DMS79 (cell line): ENCODE measurements around the gene PTGER2.

Experiments
- DNase-seq: peaks from one replicate; lab custom pipeline; 2025; lab: John Stamatoyannopoulos, UW

Gene PTGER2

DNA sequence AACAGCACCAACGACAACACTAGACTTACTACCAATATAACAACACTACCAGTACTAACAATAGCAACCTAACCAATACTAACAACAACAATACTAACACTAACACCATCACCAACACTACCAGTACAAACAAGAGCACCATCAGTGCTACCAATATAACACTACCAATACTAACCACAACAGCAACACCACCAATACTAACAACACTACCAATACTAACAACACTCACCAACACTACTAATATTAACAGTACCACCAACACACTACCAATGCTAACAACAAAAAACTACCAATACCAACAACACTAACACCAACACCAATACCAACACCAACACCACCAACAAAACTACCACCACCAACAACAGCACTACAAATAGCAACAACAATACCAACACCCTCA lies 25.1 kb downstream of the PTGER2 start:
- no peak for DNase-seq

GRCh38 chr14:52342849-52343596 lies 28.9 kb downstream of the PTGER2 start:
- DNase-seq, result no peak

DNA sequence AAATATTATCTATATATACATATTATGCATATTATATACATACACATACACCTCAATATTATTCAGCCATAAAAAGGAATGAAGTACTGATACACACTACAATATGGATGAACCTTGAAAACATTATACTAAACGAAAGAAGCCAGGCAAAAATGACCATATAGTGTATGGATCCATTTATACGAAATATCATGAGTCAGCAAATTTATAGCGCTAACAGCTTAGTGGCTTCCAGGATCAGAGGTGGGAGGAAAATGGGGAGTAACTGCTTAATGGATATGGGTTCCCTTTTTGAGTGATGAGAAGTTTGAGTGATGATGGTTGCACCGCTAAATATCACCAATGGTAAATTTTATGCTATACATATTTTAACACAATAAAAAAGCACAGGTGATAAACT lies 32.7 kb downstream of the PTGER2 start:
- no peak for DNase-seq

- DNase-seq, result no peak
These were observed 34.2 kb downstream of the PTGER2 start for GRCh38 chr14:52348279-52348678.

GRCh38 chr14:52348776-52349175 lies 34.7 kb downstream of the PTGER2 start:
- DNase-seq, result no peak

- DNase-seq, result no peak
These were observed 35.6 kb downstream of the PTGER2 start for GRCh38 chr14:52349731-52350130.

- no peak for DNase-seq
These were observed 36.3 kb downstream of the PTGER2 start for GRCh38 chr14:52350445-52350844.

GRCh38 chr14:52351233-52352060 lies 37.3 kb downstream of the PTGER2 start:
- no peak for DNase-seq

DNA sequence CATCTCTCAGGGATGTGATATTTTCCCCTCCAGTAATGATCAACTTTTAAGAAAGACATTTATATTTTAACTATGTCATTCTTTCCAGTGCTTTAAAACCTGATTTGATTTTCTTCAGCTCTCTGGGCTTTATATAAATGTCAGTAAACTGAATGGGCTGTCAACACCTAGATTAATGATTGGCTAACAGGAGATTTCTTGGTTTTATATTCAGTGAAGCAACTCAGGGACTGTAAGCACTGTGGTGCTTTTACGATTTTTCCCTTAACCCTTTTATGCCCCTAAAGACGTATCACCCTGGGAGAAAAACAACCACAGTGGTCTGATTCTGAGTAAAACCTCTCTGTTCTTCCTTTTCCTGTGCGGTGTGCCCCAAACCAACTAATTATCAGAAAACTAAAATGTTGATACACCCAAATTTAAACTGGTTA lies 38.0 kb downstream of the PTGER2 start:
- no peak for DNase-seq

GRCh38 chr14:52352569-52352968 lies 38.5 kb downstream of the PTGER2 start:
- no peak for DNase-seq

DNA sequence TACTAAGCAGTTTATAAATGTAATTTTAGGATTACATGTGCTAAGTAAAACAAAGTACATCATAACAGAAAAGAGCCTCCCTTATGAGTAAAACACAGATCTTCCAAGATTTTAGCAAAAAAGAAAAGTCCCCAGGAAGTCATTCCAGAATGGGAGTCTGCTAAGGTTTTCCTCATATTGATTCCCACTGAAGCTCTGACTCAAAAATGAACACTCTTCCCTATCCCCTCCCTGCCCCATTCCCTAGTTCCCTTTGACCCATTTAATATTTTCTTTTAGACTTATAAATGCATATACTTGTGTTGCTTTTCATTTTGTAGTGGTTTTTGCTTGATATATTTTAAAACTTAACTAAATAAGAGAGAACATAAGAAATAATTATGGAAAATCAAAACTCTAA lies 40.1 kb downstream of the PTGER2 start:
- no peak for DNase-seq

GRCh38 chr14:52355016-52355431 lies 40.9 kb downstream of the PTGER2 start:
- DNase-seq, result no peak

DNA sequence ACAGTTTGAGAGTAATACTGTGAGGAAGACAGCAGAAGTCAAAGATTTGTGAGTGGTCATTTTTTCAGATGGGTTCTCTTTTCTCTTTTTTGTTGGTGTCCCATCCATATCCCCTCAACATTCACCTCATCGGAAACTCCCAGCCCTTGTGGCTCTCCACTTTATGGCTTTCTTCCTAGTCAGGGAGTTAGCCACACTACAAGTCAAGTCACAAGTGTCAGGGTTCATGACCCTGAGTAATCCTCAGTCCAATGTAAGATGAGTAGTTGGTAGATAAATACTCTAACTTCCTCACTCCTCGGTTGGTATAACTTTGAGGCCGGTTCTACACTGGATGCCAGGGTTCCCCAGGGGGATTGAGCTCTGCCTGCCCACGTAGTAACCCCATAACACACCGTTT lies 41.4 kb downstream of the PTGER2 start:
- DNase-seq, result no peak

GRCh38 chr14:52356025-52356424 lies 41.9 kb downstream of the PTGER2 start:
- no peak for DNase-seq

- DNase-seq, result no peak
These were observed 46.7 kb downstream of the PTGER2 start for GRCh38 chr14:52360831-52361230.

GRCh38 chr14:52363041-52363704 lies 49.1 kb downstream of the PTGER2 start:
- DNase-seq, result no peak

DNA sequence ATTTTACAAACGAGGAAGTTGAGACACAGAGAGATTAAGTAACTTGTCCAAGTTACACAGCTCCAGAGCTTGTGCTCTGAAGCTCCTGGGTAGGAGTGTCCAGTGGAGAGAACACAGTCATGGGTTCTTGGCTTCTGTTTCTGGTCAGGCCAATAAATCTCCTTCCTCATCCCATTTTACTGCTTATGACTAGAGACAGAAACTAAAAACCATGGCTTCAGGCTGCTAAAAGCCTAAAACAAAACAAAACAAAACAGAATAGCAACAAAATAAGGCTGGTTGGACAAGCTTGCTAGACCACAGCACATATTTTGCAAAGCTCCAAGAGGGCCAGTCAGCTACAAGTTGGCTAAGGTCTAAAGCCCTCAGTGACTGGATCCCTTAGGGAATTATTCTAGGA lies 49.8 kb downstream of the PTGER2 start:
- no peak for DNase-seq

DNA sequence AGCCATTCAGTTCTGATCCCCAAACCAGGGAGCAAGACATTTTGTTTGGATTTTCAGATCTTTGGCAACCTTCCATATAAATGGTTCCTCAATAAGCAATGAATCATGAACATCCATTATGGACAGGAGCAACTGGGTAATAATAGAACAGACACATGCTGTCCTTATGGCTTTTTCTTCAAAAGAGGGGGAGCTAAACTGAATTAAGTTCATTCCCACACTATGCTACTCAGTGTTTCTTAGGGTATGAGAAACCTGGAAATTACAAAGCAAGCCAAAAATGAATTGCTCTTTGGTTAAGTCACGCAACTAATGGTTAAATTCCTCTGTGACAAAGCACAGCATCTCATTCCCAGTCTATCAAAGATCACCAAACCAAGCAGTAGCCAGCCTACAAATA lies 51.0 kb downstream of the PTGER2 start:
- DNase-seq, result no peak

DNA sequence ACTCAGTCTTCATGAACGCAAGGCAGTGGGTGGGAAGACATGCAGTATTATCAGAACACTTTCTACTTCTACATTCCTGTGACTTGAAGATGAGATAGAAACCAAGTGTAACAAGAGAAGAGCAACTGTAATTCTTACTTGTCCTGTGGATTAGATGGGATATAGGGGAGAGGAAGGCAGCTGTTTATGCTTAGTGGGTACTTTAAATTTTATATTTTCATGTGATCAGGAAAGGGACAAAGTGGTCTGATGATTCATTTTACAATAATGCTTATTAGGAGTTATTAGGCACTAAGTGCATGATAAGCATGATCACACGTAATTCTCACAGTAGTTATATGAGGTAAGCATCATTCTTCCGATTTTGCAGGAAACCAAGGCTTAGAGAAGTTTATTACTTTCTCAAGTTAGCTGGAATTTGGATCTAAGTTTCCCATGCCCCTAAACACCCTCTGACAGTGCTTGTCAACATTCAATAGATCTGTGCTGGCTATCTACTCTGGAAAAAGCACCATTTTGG lies 52.7 kb downstream of the PTGER2 start:
- DNase-seq, result no peak

- no peak for DNase-seq
These were observed 55.2 kb downstream of the PTGER2 start for GRCh38 chr14:52369305-52369801.

- DNase-seq, result no peak
These were observed 56.4 kb downstream of the PTGER2 start for GRCh38 chr14:52370406-52370935.

DNA sequence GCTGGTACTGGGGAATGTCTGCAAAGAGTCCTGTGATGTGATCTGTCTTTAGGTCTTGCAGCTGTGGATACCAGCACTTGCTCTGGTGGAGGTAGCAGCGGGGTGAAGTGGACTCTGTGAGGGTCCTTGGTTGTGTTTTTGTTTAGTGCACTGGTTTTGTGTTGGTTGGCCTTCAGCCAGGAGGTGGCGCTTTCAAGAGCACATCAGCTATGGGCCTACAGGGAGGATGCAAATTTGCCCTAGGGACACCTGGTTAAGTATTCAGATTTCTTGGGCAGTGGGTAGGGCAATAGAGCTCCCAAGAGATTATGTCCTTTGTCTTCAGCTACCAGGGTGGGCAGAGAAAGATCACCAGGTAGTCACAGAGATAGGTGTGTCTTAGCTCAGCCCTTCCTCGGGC lies 63.8 kb downstream of the PTGER2 start:
- DNase-seq, result no peak
